ENCODE data around the gene XXYLT1. TPM values are rescaled to one million over a fixed set of nuclear protein-coding genes. Genes with fewer than 3 reads are reported as not detected.

XXYLT1 gene
- total RNA-seq, 1 donor from 2014 or later, result 7.6 TPM

- ChIA-PET CTCF (no interaction called here), POLR2A (interaction anchor here (0.5 to 2.9 kb wide), 2 partner anchors 360 to 409 kb away, joined by 3 to 25 read pairs; partner anchors contain the start of gene FAM43A)
- Mint-ChIP-seq H3K9me3 (no peaks in the 10 kb centered on the region), H3K36me3 (ENCODE audit: low read depth) (no peaks in the 10 kb centered on the region), H3K27me3 (no peaks in the 10 kb centered on the region), H3K27ac (peak overlapping the region; percentile 89), H3K4me3 (no peak overlapping the region), H3K4me1 (peaks cover 73% of the 10 kb centered on the region)
- TF ChIP-seq CTCF (IDR thresholded peaks at IDR 0.05), result no peak
- ATAC-seq (ENCODE audit: low read depth) (no peak), DNase-seq (no peak)
- intact Hi-C loops (cut with micrococcal nuclease), result no loop called here
Observed at GRCh38 chr3:195096053-195096452, 174.9 kb downstream of the XXYLT1 start.

- intact Hi-C loops (cut with micrococcal nuclease), result loop anchor here (1.0 to 2.0 kb wide), 3 partner anchors 34 to 413 kb away; no protein-coding TSS in a partner anchor
- no peak overlapping the region for H3K4me3 Mint-ChIP-seq
- peak overlapping the region; percentile 89 for H3K27ac Mint-ChIP-seq
- no peak for TF ChIP-seq CTCF (IDR thresholded peaks at IDR 0.05)
- peaks cover 70% of the 10 kb centered on the region for H3K4me1 Mint-ChIP-seq
- no peak for DNase-seq
- ChIA-PET POLR2A (interaction anchor here (0.5 to 2.9 kb wide), 5 partner anchors 9 to 423 kb away, joined by 3 to 25 read pairs (median 6); partner anchors contain the start of genes FAM43A and LSG1), CTCF (no interaction called here)
- H3K36me3 Mint-ChIP-seq (ENCODE audit: low read depth), result no peaks in the 10 kb centered on the region
- ATAC-seq (ENCODE audit: low read depth), result no peak
- no peaks in the 10 kb centered on the region for H3K9me3 Mint-ChIP-seq
- H3K27me3 Mint-ChIP-seq, result no peaks in the 10 kb centered on the region
Observed at GRCh38 chr3:195095704-195096036, 175.3 kb downstream of the XXYLT1 start.

GRCh38 chr3:195095035-195095703 is 175.8 kb downstream of the XXYLT1 start:
- ChIA-PET CTCF (interaction anchor here (1.8 to 1.9 kb wide), 2 partner anchors 93 to 413 kb away, joined by 5 to 17 read pairs; no protein-coding TSS in a partner anchor), POLR2A (interaction anchor here (1.0 to 2.9 kb wide), 5 partner anchors 9 to 423 kb away, joined by 4 to 25 read pairs (median 6); partner anchors contain the start of genes FAM43A and LSG1)
- H3K27ac Mint-ChIP-seq, result peak overlapping the region; percentile 89
- no peak for TF ChIP-seq CTCF (IDR thresholded peaks at IDR 0.05)
- ATAC-seq (ENCODE audit: low read depth) (peak; percentile 65), DNase-seq (peak; percentile 50)
- H3K36me3 Mint-ChIP-seq (ENCODE audit: low read depth), result no peaks in the 10 kb centered on the region
- no peaks in the 10 kb centered on the region for H3K27me3 Mint-ChIP-seq
- H3K4me3 Mint-ChIP-seq, result peak overlapping the region; percentile 80
- peaks cover 65% of the 10 kb centered on the region for H3K4me1 Mint-ChIP-seq
- intact Hi-C loops (cut with micrococcal nuclease), result loop anchor here (1.0 to 2.0 kb wide), 3 partner anchors 34 to 412 kb away; no protein-coding TSS in a partner anchor
- no peaks in the 10 kb centered on the region for H3K9me3 Mint-ChIP-seq

GRCh38 chr3:195094191-195094921 is 176.6 kb downstream of the XXYLT1 start:
- CTCF ChIA-PET, result interaction anchor here (1.0 to 1.9 kb wide), 3 partner anchors 12 to 412 kb away, joined by 3 to 17 read pairs (median 5); no protein-coding TSS in a partner anchor
- intact Hi-C loops (cut with micrococcal nuclease), result loop anchor here (2.0 kb wide), 2 partner anchors 62 to 412 kb away; no protein-coding TSS in a partner anchor
- Mint-ChIP-seq H3K4me1 (peaks cover 57% of the 10 kb centered on the region), H3K27ac (peak overlapping the region; percentile 89), H3K4me3 (peak overlapping the region; percentile 80), H3K9me3 (no peaks in the 10 kb centered on the region), H3K36me3 (ENCODE audit: low read depth) (no peaks in the 10 kb centered on the region), H3K27me3 (no peaks in the 10 kb centered on the region)
- ATAC-seq (ENCODE audit: low read depth) (peak; percentile 86), DNase-seq (peak; percentile 61)
- POLR2A ChIA-PET, result interaction anchor here (0.9 to 2.9 kb wide), 9 partner anchors 10 to 422 kb away, joined by 3 to 25 read pairs (median 5); partner anchors contain the start of genes FAM43A and LSG1
- no peak for TF ChIP-seq CTCF (IDR thresholded peaks at IDR 0.05)

All from activated B cell treated with CpG ODN at 0.5 μM for 24 hours (primary cell).